Endothelial cell (in vitro differentiated cells): ENCODE data around the gene NHLRC1. TPM values are rescaled to one million over a fixed set of nuclear protein-coding genes. Genes with fewer than 3 reads are reported as not detected.

Experiments used
- DNase-seq: peaks from one replicate; pipeline ENCODE4 v3.0.0; 2021; ENCODE audit warnings: low spot score
- H3K27ac Mint-ChIP-seq: one replicate; pipeline ENCODE4 v1.8.0; 2021; ENCODE audit warnings: mixed read lengths, inconsistent platforms; ENCODE audit not compliant: unreplicated experiment
- H3K27me3 Mint-ChIP-seq: one replicate; pipeline ENCODE4 v1.8.0; 2021; ENCODE audit warnings: mild to moderate bottlenecking, moderate library complexity, mixed read lengths, inconsistent platforms; ENCODE audit not compliant: unreplicated experiment
- H3K36me3 Mint-ChIP-seq: one replicate; pipeline ENCODE4 v1.8.0; 2021; ENCODE audit warnings: mild to moderate bottlenecking, low read depth, mixed read lengths, inconsistent platforms; ENCODE audit not compliant: unreplicated experiment
- H3K4me1 Mint-ChIP-seq: one replicate; pipeline ENCODE4 v1.8.0; 2021; ENCODE audit warnings: mild to moderate bottlenecking, mixed read lengths, inconsistent platforms; ENCODE audit not compliant: unreplicated experiment
- H3K4me3 Mint-ChIP-seq: one replicate; pipeline ENCODE4 v1.8.0; 2021; ENCODE audit warnings: mild to moderate bottlenecking, mixed read lengths, inconsistent platforms; ENCODE audit not compliant: unreplicated experiment
- H3K9me3 Mint-ChIP-seq: one replicate; pipeline ENCODE4 v1.8.0; 2021; ENCODE audit warnings: mixed read lengths, inconsistent platforms; ENCODE audit not compliant: unreplicated experiment
- total RNA-seq: library from RNA; stranded (reverse); fragmentation: NEBNext Ultra II Directional; extraction: Animal tissue kit (Norgen Biotek cat#: 25700); gene quantifications from one replicate; pipeline ENCODE4 v1.2.1, GENCODE V29; 2021; ENCODE audit not compliant: unreplicated experiment
- TF ChIP-seq, protein P1 (sequence below): fragments of 200-600 bp; sonication (generic); IDR thresholded peaks from one replicate; pipeline ENCODE4 v1.5.0; 2021; ENCODE audit warnings: antibody characterized with exemption; ENCODE audit not compliant: unreplicated experiment

Gene NHLRC1
- total RNA-seq, 1 donor from 2014 or later = 0.64 TPM

- Mint-ChIP-seq H3K36me3 (peaks cover 5% of the 10 kb centered on the region), H3K4me1 (peaks cover 7% of the 10 kb centered on the region), H3K4me3 (no peak overlapping the region), H3K27ac (no peak overlapping the region), H3K27me3 (no peaks in the 10 kb centered on the region), H3K9me3 (no peaks in the 10 kb centered on the region)
- no peak for DNase-seq
- TF ChIP-seq, protein P1, sequence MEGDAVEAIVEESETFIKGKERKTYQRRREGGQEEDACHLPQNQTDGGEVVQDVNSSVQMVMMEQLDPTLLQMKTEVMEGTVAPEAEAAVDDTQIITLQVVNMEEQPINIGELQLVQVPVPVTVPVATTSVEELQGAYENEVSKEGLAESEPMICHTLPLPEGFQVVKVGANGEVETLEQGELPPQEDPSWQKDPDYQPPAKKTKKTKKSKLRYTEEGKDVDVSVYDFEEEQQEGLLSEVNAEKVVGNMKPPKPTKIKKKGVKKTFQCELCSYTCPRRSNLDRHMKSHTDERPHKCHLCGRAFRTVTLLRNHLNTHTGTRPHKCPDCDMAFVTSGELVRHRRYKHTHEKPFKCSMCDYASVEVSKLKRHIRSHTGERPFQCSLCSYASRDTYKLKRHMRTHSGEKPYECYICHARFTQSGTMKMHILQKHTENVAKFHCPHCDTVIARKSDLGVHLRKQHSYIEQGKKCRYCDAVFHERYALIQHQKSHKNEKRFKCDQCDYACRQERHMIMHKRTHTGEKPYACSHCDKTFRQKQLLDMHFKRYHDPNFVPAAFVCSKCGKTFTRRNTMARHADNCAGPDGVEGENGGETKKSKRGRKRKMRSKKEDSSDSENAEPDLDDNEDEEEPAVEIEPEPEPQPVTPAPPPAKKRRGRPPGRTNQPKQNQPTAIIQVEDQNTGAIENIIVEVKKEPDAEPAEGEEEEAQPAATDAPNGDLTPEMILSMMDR = no peak
Measured at GRCh38 chr6:18126121-18126520, 3.6 kb upstream of the NHLRC1 start.

GRCh38 chr6:18121580-18122127 lies 823 bp downstream of the NHLRC1 start:
- no peaks in the 10 kb centered on the region for H3K27me3 Mint-ChIP-seq
- DNase-seq = no peak
- peaks cover 6% of the 10 kb centered on the region for H3K4me1 Mint-ChIP-seq
- TF ChIP-seq, protein P1 = no peak
- no peaks in the 10 kb centered on the region for H3K36me3 Mint-ChIP-seq
- H3K4me3 Mint-ChIP-seq = no peak overlapping the region
- no peaks in the 10 kb centered on the region for H3K9me3 Mint-ChIP-seq
- no peak overlapping the region for H3K27ac Mint-ChIP-seq

GRCh38 chr6:18119236-18119635 lies 3.2 kb downstream of the NHLRC1 start:
- no peak overlapping the region for H3K4me3 Mint-ChIP-seq
- no peaks in the 10 kb centered on the region for H3K9me3 Mint-ChIP-seq
- H3K4me1 Mint-ChIP-seq = peaks cover 5% of the 10 kb centered on the region
- H3K36me3 Mint-ChIP-seq = no peaks in the 10 kb centered on the region
- no peak overlapping the region for H3K27ac Mint-ChIP-seq
- no peaks in the 10 kb centered on the region for H3K27me3 Mint-ChIP-seq
- TF ChIP-seq, protein P1 = no peak
- DNase-seq = no peak

DNA sequence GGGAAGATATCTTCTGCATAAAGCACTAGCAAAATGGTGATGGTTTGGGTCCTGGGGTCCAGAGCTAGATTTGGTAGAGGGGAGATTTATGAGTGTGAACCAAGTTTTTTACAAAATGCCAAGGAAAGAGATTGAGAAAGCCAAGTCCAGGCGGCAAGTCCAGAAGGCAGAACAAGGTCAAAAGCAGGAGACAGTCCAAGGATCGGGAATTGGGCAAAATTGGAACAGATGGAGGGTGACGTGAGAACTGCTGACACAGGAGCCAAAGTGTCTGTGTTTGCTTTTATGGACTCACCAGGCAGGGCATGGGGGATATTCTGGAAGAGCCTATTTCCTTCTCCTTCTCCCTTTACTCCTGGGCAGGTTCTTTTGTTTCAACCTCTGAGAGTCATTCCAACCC lies 4.1 kb downstream of the NHLRC1 start:
- Mint-ChIP-seq H3K9me3 (no peaks in the 10 kb centered on the region), H3K27ac (no peak overlapping the region), H3K27me3 (no peaks in the 10 kb centered on the region), H3K4me3 (no peak overlapping the region), H3K4me1 (peaks cover 5% of the 10 kb centered on the region), H3K36me3 (no peaks in the 10 kb centered on the region)
- DNase-seq = no peak
- TF ChIP-seq, protein P1 = no peak

GRCh38 chr6:18117136-18117535 lies 5.3 kb downstream of the NHLRC1 start:
- TF ChIP-seq, protein P1 = no peak
- Mint-ChIP-seq H3K4me3 (no peak overlapping the region), H3K9me3 (no peaks in the 10 kb centered on the region), H3K4me1 (no peaks in the 10 kb centered on the region), H3K27me3 (no peaks in the 10 kb centered on the region), H3K36me3 (no peaks in the 10 kb centered on the region), H3K27ac (no peak overlapping the region)
- DNase-seq = no peak
